Endothelial cell of umbilical vein (primary cell): Measurements from ENCODE around the gene ITGB3. TPM values are rescaled to one million over a fixed set of nuclear protein-coding genes. Genes with fewer than 3 reads are reported as not detected.

Experiments
- BruUV-seq: library from RNA; stranded (reverse); fragments of 400-500 nt; replicated peaks from 2 replicates; lab custom pipeline; 2021; lab: Mats Ljungman, UMichigan
- CTCF ChIA-PET: fragments of 300-600, 350-600 bp; sonication (Branson Sonifier 250); formaldehyde crosslinking; loops from one replicate; lab custom pipeline; 2021; ENCODE audit warnings: antibody characterized with exemption, inconsistent platforms; lab: Charles Lee
- POLR2A ChIA-PET: fragments of 300-600, 350-600 bp; sonication (Branson Sonifier 250); formaldehyde crosslinking; loops from one replicate; lab custom pipeline; 2021; ENCODE audit warnings: antibody characterized with exemption, inconsistent platforms; lab: Charles Lee
- DNase-seq: peaks from one replicate; pipeline ENCODE4 v3.0.0-alpha.2; 2011; ENCODE audit warnings: low read depth, low spot score
- FAIRE-seq: peaks from 2 replicates; lab custom pipeline; 2011; peaks lifted over from hg19 to GRCh38; lab: Jason Lieb, UNC
- H2AFZ ChIP-seq: 2 replicates; pipeline ENCODE4 v1.6.0; 2012; ENCODE audit warnings: low read depth, low read length, control low read depth, inconsistent platforms
- H3K27ac ChIP-seq: 2 replicates; pipeline ENCODE4 v1.5.1; 2011; ENCODE audit warnings: low read depth, mild to moderate bottlenecking, control low read depth, low read length, moderate library complexity; ENCODE audit not compliant: insufficient read depth
- H3K27me3 ChIP-seq, 2 experiments: 2 replicates each; pipeline versions ENCODE4 v1.6.0 to v1.6.1; 2011; ENCODE audit warnings: low read length in 2 of 2, mixed read lengths in 1 of 2; ENCODE audit not compliant: control insufficient read depth in 2 of 2, insufficient read depth in 2 of 2
- H3K36me3 ChIP-seq, 2 experiments: 2 replicates in 1 of 2; 3 replicates in 1 of 2; pipeline ENCODE4 v1.5.1; 2011; ENCODE audit warnings: low read length in 2 of 2, mild to moderate bottlenecking in 1 of 2, moderate library complexity in 1 of 2; ENCODE audit not compliant: control insufficient read depth in 2 of 2, insufficient read depth in 2 of 2; ENCODE audit errors: extremely low read depth in 1 of 2
- H3K4me1 ChIP-seq: 3 replicates; pipeline ENCODE4 v1.5.1; 2011; ENCODE audit warnings: mild to moderate bottlenecking, low read length; ENCODE audit not compliant: control insufficient read depth, insufficient read depth; ENCODE audit errors: extremely low read depth
- H3K4me2 ChIP-seq: 2 replicates; pipeline ENCODE4 v1.6.1; 2011; ENCODE audit warnings: low read length, control low read depth, mixed read lengths; ENCODE audit not compliant: insufficient read depth
- H3K4me3 ChIP-seq, 3 experiments: fragments of 200-600 bp in 1 of 3; sonication (generic), shearing (Covaris generic) in 1 of 3; replicated peaks in 1 of 3; 2 replicates each; pipeline ENCODE4 v1.5.1; 2011 to 2016; ENCODE audit warnings: control low read depth in 3 of 3, low read length in 3 of 3, mild to moderate bottlenecking in 2 of 3, inconsistent platforms in 1 of 3, low read depth in 1 of 3, moderate library complexity in 1 of 3; ENCODE audit not compliant: insufficient read depth in 1 of 3
- H3K79me2 ChIP-seq: 2 replicates; pipeline ENCODE4 v1.6.0; 2012; ENCODE audit warnings: low read length, inconsistent platforms; ENCODE audit not compliant: control insufficient read depth, insufficient read depth
- H3K9ac ChIP-seq: replicated peaks from 2 replicates; pipeline ENCODE3; 2011; ENCODE audit warnings: low read length, control low read depth; ENCODE audit not compliant: insufficient read depth; ENCODE audit errors: extremely low read depth
- H3K9me1 ChIP-seq: replicated peaks from 3 replicates; pipeline ENCODE4 v1.6.0; 2011; ENCODE audit warnings: mild to moderate bottlenecking, low read length; ENCODE audit not compliant: control insufficient read depth, insufficient read depth; ENCODE audit errors: extremely low read depth
- H3K9me3 ChIP-seq: replicated peaks from 2 replicates; pipeline ENCODE4 v1.5.1; 2012; ENCODE audit warnings: low read length, inconsistent platforms; ENCODE audit not compliant: control insufficient read depth, insufficient read depth
- H4K20me1 ChIP-seq: replicated peaks from 2 replicates; pipeline ENCODE3; 2011; ENCODE audit warnings: mild to moderate bottlenecking, low read length; ENCODE audit not compliant: control insufficient read depth, insufficient read depth; ENCODE audit errors: extremely low read depth
- CTCF ChIP-seq, 2 donors: IDR thresholded peaks; 1 replicate in 1 of 2; 2 replicates in 1 of 2; pipeline ENCODE4 v1.5.1; 2011; ENCODE audit warnings: low read length in 2 of 2, mild to moderate bottlenecking in 2 of 2, moderate library complexity in 2 of 2, control low read depth in 1 of 2, inconsistent platforms in 1 of 2, low read depth in 1 of 2; ENCODE audit not compliant: insufficient read depth in 1 of 2; ENCODE audit errors: extremely low read depth in 1 of 2
- EZH2 ChIP-seq: IDR thresholded peaks from 2 replicates; pipeline ENCODE4 v1.6.1; 2012; ENCODE audit warnings: borderline replicate concordance, low read depth, mild to moderate bottlenecking, moderate library complexity, low read length, inconsistent platforms; ENCODE audit not compliant: severe bottlenecking
- FOS ChIP-seq: IDR thresholded peaks from 2 replicates; pipeline ENCODE4 v1.6.1; 2011; ENCODE audit warnings: mild to moderate bottlenecking, low read length, moderate library complexity, borderline replicate concordance; ENCODE audit not compliant: insufficient read depth
- GATA2 ChIP-seq: IDR thresholded peaks from 2 replicates; pipeline ENCODE4 v1.7.0; 2011; ENCODE audit warnings: low read depth, mild to moderate bottlenecking, moderate library complexity, mixed read lengths, low read length; ENCODE audit not compliant: insufficient read length, insufficient read depth
- JUN ChIP-seq: IDR thresholded peaks from 2 replicates; pipeline ENCODE4 v1.6.1; 2011; ENCODE audit warnings: borderline replicate concordance, low read depth; ENCODE audit not compliant: insufficient read length, insufficient read depth
- MAX ChIP-seq: IDR thresholded peaks from 2 replicates; pipeline ENCODE4 v1.6.1; 2011; ENCODE audit not compliant: insufficient read depth, insufficient read length
- MYC ChIP-seq: IDR thresholded peaks from one replicate; pipeline ENCODE4 v1.6.1; 2011; ENCODE audit warnings: mild to moderate bottlenecking, low read depth, low read length
- POLR2A ChIP-seq: IDR thresholded peaks from 2 replicates; pipeline ENCODE4 v1.6.1; 2012; ENCODE audit warnings: low read depth, mild to moderate bottlenecking, control low read depth, low read length
- POLR2AphosphoS5 ChIP-seq: IDR thresholded peaks from 2 replicates; pipeline ENCODE4 v1.6.1; 2012; ENCODE audit warnings: low read depth, mild to moderate bottlenecking, control low read depth, low read length, moderate library complexity; ENCODE audit not compliant: insufficient read depth
- dilution Hi-C: fragments of 300-500 bp; cut with MboI; formaldehyde crosslinking; loops from one replicate; pipeline ENCODE4 v1.15.0; 2019; ENCODE audit warnings: low sequenced_read_pairs; ENCODE audit not compliant: extremely low pct_ligation_motif_present
- intact Hi-C: fragments of 100-400 bp; cut with micrococcal nuclease; formaldehyde crosslinking; loops from one replicate; pipeline ENCODE4 v1.10.0; 2022
- polyA plus RNA-seq, 4 experiments: library from polyadenylated mRNA; depleted of rRNA in 3 of 4; stranded (reverse) in 3 of 4; unstranded in 1 of 4; fragments of >200 nt; gene quantifications; 2 replicates each; pipeline versions ENCODE4 v1.2.1 to v1.2.3, GENCODE V29; 2011 to 2012; ENCODE audit warnings: missing spikeins in 1 of 4
- total RNA-seq: library from RNA; stranded (reverse); gene quantifications from 2 replicates; pipeline ENCODE4 v1.2.3, GENCODE V29; 2021

ITGB3 gene
- total and polyA plus RNA-seq, 2 donors (not counting 3 experiments of a cell fraction or from before 2014, with no cell fraction given) = 55.8 to 60.0 TPM

GRCh38 chr17:47295874-47296255 is 42.2 kb downstream of the ITGB3 start:
- no peak overlapping the region for H2AFZ ChIP-seq
- no peaks in the 10 kb centered on the region for H3K9me1 ChIP-seq
- BruUV-seq = no TSS peak
- FAIRE-seq (no peak), DNase-seq (no peak)
- CTCF ChIA-PET = interaction anchor here (1.0 to 1.7 kb wide), 3 partner anchors 10 to 20 kb away, joined by 3 to 6 read pairs (median 4); no protein-coding TSS in a partner anchor
- H3K4me2 ChIP-seq = no peak overlapping the region
- H3K9ac ChIP-seq = no peak overlapping the region
- POLR2A ChIA-PET = interaction anchor here (0.8 kb wide), 1 partner anchor 23 kb away, joined by 4 read pairs; no protein-coding TSS in a partner anchor
- dilution Hi-C loops (no loop called here), intact Hi-C loops (no loop called here)
- no peaks in the 10 kb centered on the region for H3K27me3 ChIP-seq
- H3K4me3 ChIP-seq = no peak overlapping the region
- no peak for TF ChIP-seq POLR2AphosphoS5
- no peak for TF ChIP-seq JUN
- TF ChIP-seq FOS = no peak
- no peak for TF ChIP-seq MYC
- TF ChIP-seq MAX = no peak
- TF ChIP-seq EZH2 = no peak
- no peak for TF ChIP-seq GATA2
- TF ChIP-seq POLR2A = no peak
- no peak for TF ChIP-seq CTCF (IDR thresholded peaks at IDR 0.05; ENCODE audit: extremely low read depth in 1 of 2, insufficient read depth in 1 of 2, low read depth in 1 of 2, low read length in 2 of 2)
- peaks cover 4 to 29% of the 10 kb centered on the region in 2 experiments for H3K36me3 ChIP-seq
- peaks cover 15% of the 10 kb centered on the region for H3K4me1 ChIP-seq
- no peaks in the 10 kb centered on the region for H3K79me2 ChIP-seq
- no peak overlapping the region for H3K27ac ChIP-seq
- no peaks in the 10 kb centered on the region for H4K20me1 ChIP-seq
- no peaks in the 10 kb centered on the region for H3K9me3 ChIP-seq
